Ovary (tissue), 3 donors: Measurements from ENCODE around the gene NHS.

ENCODE experiments used
- POLR2A ChIP-seq: fragments of 450-650 bp; IDR thresholded peaks from one replicate; pipeline ENCODE4 v1.6.1; 2017; ENCODE audit warnings: antibody characterized with exemption, mild to moderate bottlenecking, moderate library complexity
- TF ChIP-seq, protein P1 (sequence below), 3 donors: fragments of 450-650 bp in 2 of 3; fragments of 200-600 bp in 1 of 3; IDR thresholded peaks; one replicate each; pipeline versions ENCODE4 v1.5.1 to v1.8.0; 2016 to 2022; ENCODE audit warnings: antibody characterized with exemption in 3 of 3, mild to moderate bottlenecking in 1 of 3
- donor health status: DM: no; HTN: no; CAD: no.

DNA sequence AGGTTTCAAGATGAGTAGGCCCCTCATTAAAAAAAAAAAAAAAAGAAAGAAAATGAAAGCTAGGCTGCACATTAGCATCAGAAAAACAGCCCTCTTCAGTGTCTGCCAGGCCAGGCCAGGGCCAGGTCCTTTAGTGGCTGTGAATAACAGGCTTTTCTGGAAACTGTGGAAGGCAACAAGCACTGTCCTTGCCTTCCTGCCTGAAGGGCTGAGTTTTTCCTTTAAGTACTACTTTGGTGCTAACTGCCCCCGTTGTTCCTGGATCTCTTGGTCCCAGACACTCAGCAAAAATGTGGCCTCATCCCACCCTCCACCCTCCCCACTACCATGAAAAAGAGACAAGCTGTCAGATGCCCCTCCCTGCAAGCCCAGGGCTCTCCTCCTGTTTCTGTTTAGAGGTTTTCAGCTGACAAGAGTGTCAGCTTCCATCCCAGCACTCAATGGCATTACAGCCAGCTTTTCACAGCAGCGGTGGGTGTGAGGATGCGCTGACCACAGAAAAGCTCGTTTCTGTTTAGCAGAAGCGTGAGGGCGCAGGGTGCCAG lies 174.2 kb downstream of the NHS start:
- no peak for TF ChIP-seq POLR2A
- TF ChIP-seq, protein P1, sequence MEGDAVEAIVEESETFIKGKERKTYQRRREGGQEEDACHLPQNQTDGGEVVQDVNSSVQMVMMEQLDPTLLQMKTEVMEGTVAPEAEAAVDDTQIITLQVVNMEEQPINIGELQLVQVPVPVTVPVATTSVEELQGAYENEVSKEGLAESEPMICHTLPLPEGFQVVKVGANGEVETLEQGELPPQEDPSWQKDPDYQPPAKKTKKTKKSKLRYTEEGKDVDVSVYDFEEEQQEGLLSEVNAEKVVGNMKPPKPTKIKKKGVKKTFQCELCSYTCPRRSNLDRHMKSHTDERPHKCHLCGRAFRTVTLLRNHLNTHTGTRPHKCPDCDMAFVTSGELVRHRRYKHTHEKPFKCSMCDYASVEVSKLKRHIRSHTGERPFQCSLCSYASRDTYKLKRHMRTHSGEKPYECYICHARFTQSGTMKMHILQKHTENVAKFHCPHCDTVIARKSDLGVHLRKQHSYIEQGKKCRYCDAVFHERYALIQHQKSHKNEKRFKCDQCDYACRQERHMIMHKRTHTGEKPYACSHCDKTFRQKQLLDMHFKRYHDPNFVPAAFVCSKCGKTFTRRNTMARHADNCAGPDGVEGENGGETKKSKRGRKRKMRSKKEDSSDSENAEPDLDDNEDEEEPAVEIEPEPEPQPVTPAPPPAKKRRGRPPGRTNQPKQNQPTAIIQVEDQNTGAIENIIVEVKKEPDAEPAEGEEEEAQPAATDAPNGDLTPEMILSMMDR (IDR thresholded peaks at IDR 0.05): no peak
